Tibial nerve (tissue), 3 donors: Measurements from ENCODE around the gene WSCD2.

Experiments
- EP300 ChIP-seq, 2 donors: sonication (generic); formaldehyde crosslinking; IDR thresholded peaks; one replicate each; pipeline ENCODE4 v1.6.1; 2017; ENCODE audit warnings: antibody characterized with exemption in 2 of 2, mild to moderate bottlenecking in 1 of 2
- POLR2A ChIP-seq, 2 donors: fragments of 450-650 bp; IDR thresholded peaks; one replicate each; pipeline ENCODE4 v1.6.1; 2017; ENCODE audit warnings: antibody characterized with exemption in 2 of 2, mild to moderate bottlenecking in 2 of 2, moderate library complexity in 2 of 2

DNA sequence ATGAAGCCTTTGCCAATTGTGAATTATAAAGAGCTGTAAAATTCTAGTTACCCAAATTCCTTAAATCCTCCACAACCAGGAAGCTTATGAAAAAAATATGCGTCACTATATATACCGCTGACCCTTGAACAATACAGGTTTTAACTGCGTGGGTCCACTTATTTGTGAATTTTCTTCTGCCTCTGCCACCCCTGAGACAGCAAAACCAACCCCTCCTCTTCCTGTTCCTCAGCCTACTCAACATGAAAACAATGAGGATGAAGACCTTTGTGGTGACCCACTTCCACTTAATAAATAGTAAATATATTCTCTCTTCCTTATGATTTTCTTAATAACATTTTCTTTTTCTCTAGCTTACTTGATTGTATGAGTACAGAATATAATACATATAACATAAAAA is 167.9 kb downstream of the WSCD2 start:
- TF ChIP-seq EP300 (IDR thresholded peaks at IDR 0.05): no peak
- TF ChIP-seq POLR2A (IDR thresholded peaks at IDR 0.05): no peak
